Effector memory CD4-positive, alpha-beta T cell (primary cell): ENCODE data around the gene NEK2.

Experiments
- DNase-seq, 3 donors: peaks; one replicate each; pipeline ENCODE4 v3.0.0-alpha.2; 2020
- H3K27ac ChIP-seq: 2 replicates; pipeline ENCODE4 v1.7.0; 2013; ENCODE audit warnings: mild to moderate bottlenecking, low read length, moderate library complexity; ENCODE audit not compliant: insufficient read depth, poor library complexity, severe bottlenecking
- H3K27me3 ChIP-seq: replicated peaks from 2 replicates; pipeline ENCODE4 v1.7.0; 2013; ENCODE audit warnings: mild to moderate bottlenecking, low read length; ENCODE audit not compliant: insufficient read depth, control insufficient read depth, poor library complexity, severe bottlenecking
- H3K36me3 ChIP-seq: 2 replicates; pipeline ENCODE4 v1.7.0; 2013; ENCODE audit warnings: mild to moderate bottlenecking, low read length, moderate library complexity; ENCODE audit not compliant: control insufficient read depth, insufficient read depth
- H3K4me1 ChIP-seq: 2 replicates; pipeline ENCODE4 v1.7.0; 2013; ENCODE audit warnings: low read length, mild to moderate bottlenecking; ENCODE audit not compliant: control insufficient read depth, insufficient read depth, poor library complexity, severe bottlenecking
- H3K4me3 ChIP-seq: 2 replicates; pipeline ENCODE4 v1.7.0; 2013; ENCODE audit warnings: low read length, low read depth, mild to moderate bottlenecking; ENCODE audit not compliant: insufficient read depth, poor library complexity, severe bottlenecking
- H3K9me3 ChIP-seq: 2 replicates; pipeline ENCODE4 v1.7.0; 2013; ENCODE audit warnings: mild to moderate bottlenecking, low read length, moderate library complexity; ENCODE audit not compliant: control insufficient read depth

The NEK2 gene

DNA sequence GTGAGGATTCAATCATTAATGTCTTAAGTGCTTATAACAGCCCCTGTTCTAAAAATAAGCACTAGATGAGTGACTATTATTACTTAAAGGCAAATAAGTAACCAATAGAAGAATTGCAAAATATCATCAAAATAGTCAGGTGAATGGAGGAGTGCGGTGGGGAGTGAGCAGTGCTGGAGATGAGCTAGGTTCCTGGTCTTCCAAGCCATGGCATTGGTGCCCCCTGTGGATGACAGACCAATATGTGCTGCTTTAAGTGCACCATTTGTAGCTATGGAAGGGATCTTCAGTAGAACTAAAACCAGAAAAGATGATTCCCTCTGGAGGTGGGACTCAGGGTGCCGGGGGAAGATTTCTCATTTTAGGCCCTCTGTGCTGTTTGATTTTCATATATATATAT is 50.4 kb downstream of the NEK2 start:
- Histone ChIP-seq H3K36me3 (no peaks in the 10 kb centered on the region), H3K4me1 (no peaks in the 10 kb centered on the region), H3K27me3 (no peaks in the 10 kb centered on the region), H3K4me3 (no peak overlapping the region), H3K9me3 (no peaks in the 10 kb centered on the region), H3K27ac (no peak overlapping the region)
- no peak for DNase-seq

DNA sequence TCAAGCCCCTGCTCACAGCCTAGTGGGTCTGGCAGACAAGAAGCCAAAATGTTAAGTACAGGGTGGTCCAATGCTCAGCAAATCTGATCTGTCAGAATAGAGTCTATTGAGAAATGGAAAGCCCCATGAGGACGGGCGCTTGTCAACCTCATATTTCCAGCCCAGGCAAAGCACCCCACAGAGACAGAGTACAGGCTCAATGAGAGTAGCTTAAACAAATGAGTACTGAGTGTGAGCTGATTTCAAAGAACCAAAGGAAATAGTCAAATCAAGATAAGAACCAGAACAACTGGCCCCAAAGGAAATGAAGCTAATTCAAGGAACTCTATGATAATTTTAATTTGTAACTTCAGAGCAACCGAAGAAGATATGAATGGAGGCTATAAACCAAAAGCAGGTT is 51.9 kb downstream of the NEK2 start:
- Histone ChIP-seq H3K4me3 (no peak overlapping the region), H3K27ac (no peak overlapping the region), H3K27me3 (no peaks in the 10 kb centered on the region), H3K36me3 (no peaks in the 10 kb centered on the region), H3K4me1 (no peaks in the 10 kb centered on the region), H3K9me3 (no peaks in the 10 kb centered on the region)
- no peak for DNase-seq

DNA sequence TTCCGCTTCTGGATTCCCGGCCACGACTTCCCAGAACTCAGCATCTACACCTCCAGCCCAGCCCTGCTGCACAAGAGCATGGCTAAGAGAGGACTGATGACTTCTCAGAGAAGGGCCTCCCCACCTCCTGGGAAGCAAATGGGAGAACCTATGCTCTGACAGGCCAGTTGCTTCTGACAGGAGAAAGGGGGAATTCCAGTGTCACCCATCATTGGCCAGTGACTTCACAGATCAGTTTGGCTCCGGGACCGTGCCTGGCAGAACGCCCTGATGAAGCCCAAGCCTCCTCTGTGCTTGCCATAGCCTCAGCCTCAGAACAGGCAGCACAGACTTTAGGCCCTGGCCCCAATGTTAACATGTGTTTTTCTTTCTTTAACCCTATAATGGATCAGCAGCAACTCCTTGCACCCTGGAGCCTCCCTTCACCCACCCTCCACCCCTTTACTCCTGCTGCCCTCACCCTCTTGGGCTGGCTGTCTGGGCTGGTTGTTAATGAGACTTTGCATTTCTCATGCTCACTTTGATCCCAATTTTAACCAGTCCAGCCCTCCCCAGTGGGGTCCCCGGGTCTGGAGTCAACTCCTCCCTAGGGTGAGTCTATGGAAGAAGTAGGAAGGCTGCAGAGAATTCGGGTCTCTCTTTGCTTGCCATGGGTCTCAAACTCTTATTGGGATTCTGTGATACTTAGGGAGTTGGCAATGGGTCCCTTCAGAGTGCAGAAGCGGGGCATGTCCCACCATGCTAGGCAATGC is 53.8 kb downstream of the NEK2 start:
- Histone ChIP-seq H3K27me3 (no peaks in the 10 kb centered on the region), H3K27ac (no peak overlapping the region), H3K4me1 (no peaks in the 10 kb centered on the region), H3K9me3 (no peaks in the 10 kb centered on the region), H3K36me3 (no peaks in the 10 kb centered on the region), H3K4me3 (no peak overlapping the region)
- no peak for DNase-seq

DNA sequence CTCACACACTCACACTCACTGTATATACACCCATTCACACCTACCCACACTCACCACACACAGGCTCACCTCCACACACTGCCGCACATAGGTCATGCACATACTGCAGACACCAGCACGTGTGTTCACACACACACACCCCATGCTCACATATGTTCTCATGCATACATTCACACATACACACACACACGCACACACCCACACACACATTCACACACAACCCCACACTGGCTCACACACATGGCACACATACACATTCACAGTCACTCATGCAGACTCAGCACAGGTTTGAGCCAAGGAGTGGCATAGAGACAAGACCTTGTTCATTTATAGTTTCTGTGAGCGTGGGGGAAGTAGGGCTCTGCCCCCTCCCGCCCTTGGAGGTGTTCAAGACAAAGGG is 55.3 kb downstream of the NEK2 start:
- no peaks in the 10 kb centered on the region for H3K36me3 ChIP-seq
- DNase-seq: no peak
- no peak overlapping the region for H3K4me3 ChIP-seq
- no peaks in the 10 kb centered on the region for H3K27me3 ChIP-seq
- H3K9me3 ChIP-seq: no peaks in the 10 kb centered on the region
- no peaks in the 10 kb centered on the region for H3K4me1 ChIP-seq
- H3K27ac ChIP-seq: no peak overlapping the region

DNA sequence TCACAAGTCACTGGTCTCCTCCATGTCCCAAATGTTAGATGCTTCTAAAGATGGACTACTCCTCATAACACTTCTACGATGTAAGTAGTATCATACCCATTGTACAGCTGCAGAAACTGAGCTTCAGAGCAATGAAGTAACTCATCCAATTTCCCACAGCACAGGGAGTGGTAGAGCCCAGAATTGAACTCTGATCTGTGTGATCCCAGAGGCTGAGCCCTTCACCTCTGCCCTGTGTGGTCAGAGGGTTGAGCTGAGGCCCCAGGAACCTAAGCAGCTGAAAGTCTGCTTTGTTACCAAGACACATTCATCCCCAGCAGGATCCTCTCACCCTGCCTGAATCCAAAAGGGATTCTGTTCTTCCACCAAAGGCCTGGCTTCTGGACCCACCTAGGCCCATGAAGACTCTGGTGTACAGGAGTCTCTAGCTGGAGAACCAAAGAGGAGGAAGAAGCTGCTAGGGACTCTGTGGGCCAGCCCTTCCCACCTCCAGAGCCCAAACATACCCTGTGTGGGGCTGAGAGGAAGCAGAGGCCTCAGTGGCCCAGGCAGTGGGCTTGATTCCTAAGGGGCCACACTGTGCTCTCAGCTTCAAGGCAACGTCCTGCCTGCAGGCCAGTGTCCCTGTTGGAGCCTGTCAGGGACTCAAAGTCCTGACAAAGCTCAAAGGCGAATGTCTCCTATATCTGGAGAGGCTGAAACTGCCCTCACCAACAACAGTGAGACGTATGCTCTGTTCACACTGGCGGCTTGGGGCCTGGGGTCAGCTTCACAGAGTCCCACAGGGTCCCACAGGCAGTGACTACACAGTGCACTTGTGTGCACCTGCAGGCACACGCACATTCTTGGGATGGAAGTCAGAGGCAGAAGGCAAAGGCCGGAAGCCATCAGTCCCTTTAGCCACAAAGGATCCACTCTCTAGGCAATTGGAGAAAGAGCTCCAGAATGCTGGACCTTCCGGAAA is 56.1 kb downstream of the NEK2 start:
- H3K4me1 ChIP-seq: no peaks in the 10 kb centered on the region
- DNase-seq: no peak
- no peak overlapping the region for H3K27ac ChIP-seq

DNA sequence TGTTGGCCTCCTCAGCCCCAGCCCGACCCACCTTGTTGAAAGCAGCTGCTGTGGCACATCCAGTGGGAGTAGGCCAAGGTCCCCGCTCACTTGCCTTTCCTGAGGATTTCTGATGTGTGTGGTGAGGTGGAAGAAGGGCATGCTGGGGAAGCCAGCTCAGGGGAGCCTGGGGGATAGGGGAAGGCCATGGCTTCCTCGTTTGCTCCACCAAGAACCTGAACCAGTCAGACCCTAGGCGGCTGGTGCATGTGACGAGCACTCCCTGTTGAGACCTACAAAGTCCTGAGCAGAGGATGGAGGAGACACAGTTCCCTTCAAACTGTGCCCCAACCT is 58.5 kb downstream of the NEK2 start:
- H3K4me1 ChIP-seq: no peaks in the 10 kb centered on the region
- H3K9me3 ChIP-seq: no peaks in the 10 kb centered on the region
- no peak overlapping the region for H3K4me3 ChIP-seq
- no peak overlapping the region for H3K27ac ChIP-seq
- H3K27me3 ChIP-seq: no peaks in the 10 kb centered on the region
- H3K36me3 ChIP-seq: no peaks in the 10 kb centered on the region
- DNase-seq: no peak

More for the DNA sequence above, 56.1 kb downstream of the NEK2 start:
- no peaks in the 10 kb centered on the region for H3K9me3 ChIP-seq
- no peaks in the 10 kb centered on the region for H3K36me3 ChIP-seq
- H3K4me3 ChIP-seq: no peak overlapping the region
- no peaks in the 10 kb centered on the region for H3K27me3 ChIP-seq

DNA sequence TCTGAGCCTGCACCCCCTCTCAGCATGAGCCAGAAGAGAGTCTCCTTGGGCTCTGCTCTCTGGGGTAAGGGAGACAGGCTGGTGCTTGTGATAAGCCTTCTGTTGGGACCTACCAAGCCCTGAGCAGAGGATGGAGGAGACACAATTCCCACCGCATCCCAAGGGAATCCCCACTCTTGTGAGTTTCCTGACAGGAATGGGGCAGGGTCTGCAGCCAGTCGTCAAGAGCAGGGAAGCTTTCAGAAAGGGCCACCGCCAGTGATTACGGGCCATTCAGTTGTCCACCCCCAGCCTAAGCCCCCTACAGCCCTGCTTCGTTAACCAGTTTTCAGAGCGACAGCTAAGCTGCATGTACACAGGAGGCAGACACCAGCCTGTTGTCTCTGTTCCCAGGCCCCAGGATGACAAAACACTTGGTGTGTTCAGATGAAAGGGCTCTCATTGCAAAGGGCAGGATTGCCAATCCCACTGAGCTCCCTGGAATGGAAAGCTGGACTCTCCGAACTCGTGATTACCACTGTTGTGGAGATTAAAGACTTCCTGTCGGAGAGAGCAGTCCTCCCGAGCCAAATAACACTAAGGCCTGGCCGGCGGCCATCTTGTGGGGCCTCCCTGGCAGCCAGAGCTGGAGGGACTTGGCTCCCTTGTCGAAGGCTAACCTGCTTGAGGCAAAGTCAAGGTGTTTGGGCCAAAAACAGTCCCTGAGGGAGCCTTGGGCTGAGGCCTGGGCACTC is 59.0 kb downstream of the NEK2 start:
- no peaks in the 10 kb centered on the region for H3K36me3 ChIP-seq
- no peak for DNase-seq
- no peaks in the 10 kb centered on the region for H3K9me3 ChIP-seq
- no peaks in the 10 kb centered on the region for H3K4me1 ChIP-seq
- H3K27me3 ChIP-seq: no peaks in the 10 kb centered on the region
- H3K4me3 ChIP-seq: no peak overlapping the region
- no peak overlapping the region for H3K27ac ChIP-seq

DNA sequence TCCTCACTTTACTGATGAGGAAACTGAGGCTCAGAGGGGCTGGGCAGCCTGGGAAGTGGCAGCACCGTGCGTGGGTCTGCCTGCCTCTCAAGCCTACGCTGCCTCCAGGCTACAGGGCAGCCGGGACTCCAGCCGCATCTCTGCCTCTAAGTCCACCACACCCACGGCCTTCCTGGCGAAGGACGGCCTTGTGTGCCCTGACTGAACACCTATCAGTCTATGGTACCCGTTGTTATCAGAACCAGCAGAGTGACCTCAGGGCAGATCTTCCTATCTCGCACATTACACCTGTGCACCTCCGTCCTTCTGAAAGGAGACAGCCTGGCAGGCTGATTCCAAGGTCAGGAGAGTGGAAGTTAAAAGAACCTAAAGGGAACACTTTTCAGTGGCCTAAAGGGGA is 60.8 kb downstream of the NEK2 start:
- no peak for DNase-seq
- Histone ChIP-seq H3K36me3 (no peaks in the 10 kb centered on the region), H3K9me3 (no peaks in the 10 kb centered on the region), H3K27ac (no peak overlapping the region), H3K4me1 (no peaks in the 10 kb centered on the region), H3K27me3 (no peaks in the 10 kb centered on the region), H3K4me3 (no peak overlapping the region)

DNA sequence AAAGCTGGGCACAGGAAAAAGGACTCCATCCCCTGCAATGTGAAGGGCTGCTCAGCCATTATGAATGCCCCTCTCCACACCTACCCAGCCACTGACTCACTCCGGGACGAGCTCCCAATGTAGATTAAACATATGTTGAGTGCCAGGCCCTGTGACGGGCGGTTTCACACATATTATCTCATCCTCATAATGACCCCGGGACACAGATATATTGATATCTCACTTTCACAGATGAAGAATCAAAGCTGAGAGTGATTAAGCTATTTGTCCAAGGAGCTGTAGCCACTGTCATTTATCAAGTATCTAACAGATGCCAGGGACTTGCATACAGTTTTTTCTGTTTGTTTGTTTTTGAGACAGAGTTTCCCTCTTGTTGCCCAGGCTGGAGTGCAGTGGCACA is 61.5 kb downstream of the NEK2 start:
- Histone ChIP-seq H3K27ac (no peak overlapping the region), H3K9me3 (no peaks in the 10 kb centered on the region), H3K4me3 (no peak overlapping the region), H3K4me1 (no peaks in the 10 kb centered on the region), H3K27me3 (no peaks in the 10 kb centered on the region), H3K36me3 (no peaks in the 10 kb centered on the region)
- DNase-seq: no peak
